Ishikawa (cell line): Measurements from ENCODE around the gene FAM25G.

Experiments used
- EP300 ChIP-seq: IDR thresholded peaks from 2 replicates; pipeline ENCODE4 v1.6.1; 2012; ENCODE audit warnings: borderline replicate concordance
- MAX ChIP-seq: IDR thresholded peaks from 2 replicates; pipeline ENCODE4 v1.6.1; 2012
- REST ChIP-seq: IDR thresholded peaks from 2 replicates; pipeline ENCODE4 v1.6.1; 2012; ENCODE audit warnings: low read depth, mild to moderate bottlenecking
- TAF1 ChIP-seq: IDR thresholded peaks from 2 replicates; pipeline ENCODE4 v1.6.1; 2012; ENCODE audit warnings: low read depth, mild to moderate bottlenecking
- USF1 ChIP-seq: IDR thresholded peaks from 2 replicates; pipeline ENCODE4 v1.6.1; 2012
- YY1 ChIP-seq: IDR thresholded peaks from 2 replicates; pipeline ENCODE4 v1.6.1; 2012; ENCODE audit warnings: low read depth

DNA sequence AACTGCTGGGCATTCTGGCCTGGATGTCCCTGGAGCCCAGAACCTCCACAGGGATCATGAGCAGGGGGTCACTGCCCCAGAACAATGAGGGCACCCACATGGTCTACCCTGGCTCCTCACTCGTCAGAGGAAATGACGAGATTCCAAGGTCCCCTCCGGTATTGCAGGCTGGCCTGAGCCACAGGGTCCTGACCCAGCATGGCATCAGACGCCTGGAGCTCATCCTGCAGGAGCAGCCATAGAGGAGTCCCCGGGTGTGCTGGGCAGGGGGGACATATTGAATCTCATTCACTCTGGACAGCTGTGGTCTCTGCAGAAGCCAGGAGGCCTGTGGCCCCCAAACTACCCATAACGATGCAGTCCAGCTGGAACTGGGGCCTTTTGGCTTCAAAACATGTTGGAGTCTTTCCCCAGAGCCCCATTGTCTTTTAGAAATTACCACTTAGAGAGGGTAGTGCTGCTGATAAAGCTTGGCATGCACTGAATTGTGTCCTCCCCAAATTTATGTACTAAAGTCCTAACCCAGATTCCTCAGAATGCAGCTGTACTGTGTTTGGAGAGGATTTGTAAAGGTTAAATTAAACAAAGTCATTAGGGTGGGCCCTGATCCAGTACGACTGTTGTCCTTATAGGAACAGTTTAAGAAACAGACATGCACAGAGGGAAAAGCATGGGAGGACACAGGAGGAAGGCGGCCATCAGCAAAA, 35.3 kb downstream of the FAM25G start:
- TF ChIP-seq EP300 (no peak), MAX (no peak), TAF1 (no peak), USF1 (no peak), YY1 (no peak), REST (no peak)
